Measurements from ENCODE around the gene AK5.

Gene AK5

GRCh38 chr1:77558591-77559164 lies 276.9 kb downstream of the AK5 start:
- Histone ChIP-seq H3K27ac (no peak overlapping the region), H3K4me1 (peaks cover under 1% of the 10 kb centered on the region), H3K36me3 (ENCODE audit: control insufficient read depth, insufficient read depth, low read length) (no peaks in the 10 kb centered on the region), H3K4me3 (ENCODE audit: low read depth, low read length) (no peak overlapping the region), H3K9me3 (ENCODE audit: control insufficient read depth, low read length) (no peaks in the 10 kb centered on the region), H3K9ac (no peak overlapping the region), H3K27me3 (ENCODE audit: control insufficient read depth, insufficient read depth, low read length) (no peaks in the 10 kb centered on the region), H2AFZ (no peak overlapping the region), H3K79me2 (no peaks in the 10 kb centered on the region), H3K4me2 (ENCODE audit: low read length) (no peak overlapping the region)
- TF ChIP-seq CTCF (IDR thresholded peaks at IDR 0.05), result no peak

GRCh38 chr1:77560741-77561140 lies 278.9 kb downstream of the AK5 start:
- H3K79me2 ChIP-seq, result no peaks in the 10 kb centered on the region
- no peak overlapping the region for H3K9ac ChIP-seq
- H3K4me1 ChIP-seq, result no peaks in the 10 kb centered on the region
- no peak overlapping the region for H2AFZ ChIP-seq
- no peak overlapping the region for H3K27ac ChIP-seq
- no peaks in the 10 kb centered on the region for H3K9me3 ChIP-seq (ENCODE audit: control insufficient read depth, low read length)
- H3K27me3 ChIP-seq (ENCODE audit: control insufficient read depth, insufficient read depth, low read length), result no peaks in the 10 kb centered on the region
- no peaks in the 10 kb centered on the region for H3K36me3 ChIP-seq (ENCODE audit: control insufficient read depth, insufficient read depth, low read length)
- TF ChIP-seq CTCF (IDR thresholded peaks at IDR 0.05), result no peak
- no peak overlapping the region for H3K4me3 ChIP-seq (ENCODE audit: low read depth, low read length)
- no peak overlapping the region for H3K4me2 ChIP-seq (ENCODE audit: low read length)

GRCh38 chr1:77562596-77563150 lies 280.9 kb downstream of the AK5 start:
- Histone ChIP-seq H3K4me2 (ENCODE audit: low read length) (no peak overlapping the region), H3K36me3 (ENCODE audit: control insufficient read depth, insufficient read depth, low read length) (no peaks in the 10 kb centered on the region)
- TF ChIP-seq CTCF (IDR thresholded peaks at IDR 0.05), result no peak

GRCh38 chr1:77565321-77565720 lies 283.5 kb downstream of the AK5 start:
- TF ChIP-seq CTCF (IDR thresholded peaks at IDR 0.05), result no peak
- Histone ChIP-seq H3K27ac (no peak overlapping the region), H3K36me3 (ENCODE audit: control insufficient read depth, insufficient read depth, low read length) (no peaks in the 10 kb centered on the region), H3K9me3 (ENCODE audit: control insufficient read depth, low read length) (no peaks in the 10 kb centered on the region), H3K79me2 (no peaks in the 10 kb centered on the region), H3K9ac (no peak overlapping the region), H3K4me2 (ENCODE audit: low read length) (no peak overlapping the region), H3K4me1 (no peaks in the 10 kb centered on the region), H3K4me3 (ENCODE audit: low read depth, low read length) (no peak overlapping the region), H3K27me3 (ENCODE audit: control insufficient read depth, insufficient read depth, low read length) (no peaks in the 10 kb centered on the region), H2AFZ (no peak overlapping the region)

More at GRCh38 chr1:77562596-77563150, 280.9 kb downstream of the AK5 start:
- H3K27me3 ChIP-seq (ENCODE audit: control insufficient read depth, insufficient read depth, low read length), result no peaks in the 10 kb centered on the region
- H3K9me3 ChIP-seq (ENCODE audit: control insufficient read depth, low read length), result no peaks in the 10 kb centered on the region
- no peak overlapping the region for H3K9ac ChIP-seq
- no peaks in the 10 kb centered on the region for H3K79me2 ChIP-seq
- H3K27ac ChIP-seq, result no peak overlapping the region
- no peak overlapping the region for H2AFZ ChIP-seq
- no peaks in the 10 kb centered on the region for H3K4me1 ChIP-seq
- H3K4me3 ChIP-seq (ENCODE audit: low read depth, low read length), result no peak overlapping the region

- Histone ChIP-seq H3K27ac (no peak overlapping the region), H3K9ac (no peak overlapping the region), H3K4me2 (ENCODE audit: low read length) (no peak overlapping the region), H2AFZ (no peak overlapping the region), H3K79me2 (no peaks in the 10 kb centered on the region), H3K9me3 (ENCODE audit: control insufficient read depth, low read length) (no peaks in the 10 kb centered on the region), H3K27me3 (ENCODE audit: control insufficient read depth, insufficient read depth, low read length) (no peaks in the 10 kb centered on the region), H3K4me3 (ENCODE audit: low read depth, low read length) (no peak overlapping the region), H3K4me1 (no peaks in the 10 kb centered on the region), H3K36me3 (ENCODE audit: control insufficient read depth, insufficient read depth, low read length) (no peaks in the 10 kb centered on the region)
- no peak for TF ChIP-seq CTCF (IDR thresholded peaks at IDR 0.05)
Measured at GRCh38 chr1:77571642-77572041, 289.8 kb downstream of the AK5 start.
